WERI-Rb-1 (cell line): Measurements from ENCODE around the gene PSTPIP1.

Experiments
- DNase-seq: peaks from one replicate; pipeline ENCODE4 v3.0.0-alpha.2; 2020
- H3K27ac ChIP-seq: fragments of 250-450 bp; sonication (Bioruptor Pico); 2 replicates; pipeline ENCODE4 v1.5.1; 2020; ENCODE audit warnings: mild to moderate bottlenecking, moderate library complexity
- H3K27me3 ChIP-seq: fragments of 250-450 bp; sonication (Bioruptor Pico); 2 replicates; pipeline ENCODE4 v1.5.1; 2021; ENCODE audit warnings: mild to moderate bottlenecking, low read depth, moderate library complexity; ENCODE audit not compliant: insufficient read depth, severe bottlenecking
- H3K36me3 ChIP-seq: fragments of 250-450 bp; sonication (Bioruptor Pico); 2 replicates; pipeline ENCODE4 v1.5.1; 2020; ENCODE audit warnings: mild to moderate bottlenecking, moderate library complexity
- H3K4me3 ChIP-seq: 2 replicates; pipeline ENCODE4 v1.5.1; 2011; ENCODE audit warnings: low read depth, mild to moderate bottlenecking, control low read depth, low read length
- H3K9me3 ChIP-seq: fragments of 250-450 bp; sonication (Bioruptor Pico); 2 replicates; pipeline ENCODE4 v1.5.1; 2021; ENCODE audit warnings: mild to moderate bottlenecking, moderate library complexity; ENCODE audit not compliant: severe bottlenecking
- TF ChIP-seq, protein P1 (sequence below): IDR thresholded peaks from 2 replicates; pipeline ENCODE4 v1.5.1; 2011; ENCODE audit warnings: low read depth, mild to moderate bottlenecking, control low read depth, inconsistent platforms, low read length

Gene PSTPIP1

DNA sequence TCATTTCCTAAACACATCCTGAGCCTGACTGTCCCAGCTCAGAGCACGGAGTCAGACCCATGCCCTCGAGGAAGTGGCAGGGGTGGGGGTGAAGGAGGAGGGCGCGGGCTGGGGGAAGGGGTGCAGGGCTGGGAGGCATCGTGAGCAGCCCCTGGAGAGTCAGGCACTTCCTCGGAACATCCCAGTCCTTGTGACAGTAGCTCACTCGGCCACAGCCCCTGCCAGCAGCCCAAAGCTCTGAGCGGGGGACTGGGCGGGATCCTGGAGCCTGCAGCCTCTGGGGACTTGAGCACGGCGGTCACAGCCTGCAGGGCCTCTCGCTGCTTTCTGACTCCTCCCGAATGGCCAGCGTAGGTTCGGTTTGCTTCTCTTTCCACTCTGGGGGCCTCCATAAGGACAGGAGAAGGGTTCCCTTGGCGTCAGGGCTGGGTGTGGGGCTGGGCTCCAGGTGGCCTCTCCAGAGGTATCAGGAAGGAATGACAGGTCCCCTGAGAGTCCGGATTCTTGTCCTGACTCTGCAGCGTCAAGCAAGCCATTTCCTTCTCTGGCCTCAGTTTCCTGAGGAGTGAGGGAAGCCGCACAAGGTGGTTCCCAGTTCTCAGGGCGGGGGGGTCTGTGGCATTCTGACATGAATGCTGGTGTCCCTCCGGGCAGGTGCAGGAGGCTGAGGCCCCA is 20.9 kb downstream of the PSTPIP1 start:
- Histone ChIP-seq H3K9me3 (no peaks in the 10 kb centered on the region), H3K36me3 (no peaks in the 10 kb centered on the region), H3K27ac (no peak overlapping the region), H3K27me3 (no peaks in the 10 kb centered on the region), H3K4me3 (no peak overlapping the region)
- no peak for DNase-seq
- TF ChIP-seq, protein P1, sequence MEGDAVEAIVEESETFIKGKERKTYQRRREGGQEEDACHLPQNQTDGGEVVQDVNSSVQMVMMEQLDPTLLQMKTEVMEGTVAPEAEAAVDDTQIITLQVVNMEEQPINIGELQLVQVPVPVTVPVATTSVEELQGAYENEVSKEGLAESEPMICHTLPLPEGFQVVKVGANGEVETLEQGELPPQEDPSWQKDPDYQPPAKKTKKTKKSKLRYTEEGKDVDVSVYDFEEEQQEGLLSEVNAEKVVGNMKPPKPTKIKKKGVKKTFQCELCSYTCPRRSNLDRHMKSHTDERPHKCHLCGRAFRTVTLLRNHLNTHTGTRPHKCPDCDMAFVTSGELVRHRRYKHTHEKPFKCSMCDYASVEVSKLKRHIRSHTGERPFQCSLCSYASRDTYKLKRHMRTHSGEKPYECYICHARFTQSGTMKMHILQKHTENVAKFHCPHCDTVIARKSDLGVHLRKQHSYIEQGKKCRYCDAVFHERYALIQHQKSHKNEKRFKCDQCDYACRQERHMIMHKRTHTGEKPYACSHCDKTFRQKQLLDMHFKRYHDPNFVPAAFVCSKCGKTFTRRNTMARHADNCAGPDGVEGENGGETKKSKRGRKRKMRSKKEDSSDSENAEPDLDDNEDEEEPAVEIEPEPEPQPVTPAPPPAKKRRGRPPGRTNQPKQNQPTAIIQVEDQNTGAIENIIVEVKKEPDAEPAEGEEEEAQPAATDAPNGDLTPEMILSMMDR, result no peak

DNA sequence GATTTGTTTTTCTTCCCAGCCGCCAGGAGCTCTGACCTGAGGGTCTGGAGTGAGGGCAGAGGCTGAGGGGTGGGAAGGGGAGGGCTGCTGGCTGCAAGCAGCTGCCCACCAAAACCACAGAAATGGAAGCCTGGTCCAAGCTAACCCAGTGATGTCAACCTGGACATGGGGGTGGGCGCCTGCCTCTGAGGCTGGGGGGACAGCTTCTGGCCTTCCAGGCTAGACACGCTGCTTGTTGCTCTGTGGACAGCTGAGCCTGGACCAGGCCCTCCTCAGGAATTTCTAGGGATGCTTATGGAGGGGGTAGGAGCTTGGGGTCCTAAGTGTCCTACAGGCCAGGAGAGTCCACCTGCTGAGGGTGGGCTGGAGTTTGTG is 21.4 kb downstream of the PSTPIP1 start:
- no peaks in the 10 kb centered on the region for H3K36me3 ChIP-seq
- DNase-seq, result no peak
- H3K9me3 ChIP-seq, result no peaks in the 10 kb centered on the region
- TF ChIP-seq, protein P1, result no peak
- H3K27me3 ChIP-seq, result no peaks in the 10 kb centered on the region
- H3K4me3 ChIP-seq, result no peak overlapping the region
- H3K27ac ChIP-seq, result no peak overlapping the region

DNA sequence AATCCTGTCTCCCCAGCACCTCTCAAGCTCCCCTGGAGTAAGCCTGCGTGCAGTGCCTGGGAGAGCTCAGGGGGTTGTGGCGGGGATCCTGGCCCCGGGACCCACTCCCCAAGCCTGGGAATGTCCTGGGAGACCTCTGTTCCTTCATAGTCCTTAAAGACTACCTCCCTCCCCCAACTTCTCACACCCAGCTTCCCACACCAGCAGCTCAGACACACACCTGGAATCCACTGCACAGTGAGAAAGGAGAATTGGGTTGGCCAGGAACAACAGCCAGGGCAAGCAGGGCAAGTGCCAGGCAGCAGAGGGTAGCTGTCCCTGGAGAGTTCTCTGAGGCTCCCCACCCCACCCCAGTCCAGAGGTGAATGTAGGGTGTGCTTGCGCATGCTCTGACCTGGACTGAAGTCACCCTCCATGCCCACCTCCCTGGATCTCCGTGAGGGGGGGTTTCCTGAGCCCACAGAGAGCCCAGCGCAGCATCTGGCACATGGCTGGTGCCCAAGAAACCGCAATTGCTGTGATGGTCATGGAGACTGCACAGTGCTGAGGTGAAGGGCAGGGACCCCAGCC is 22.2 kb downstream of the PSTPIP1 start:
- Histone ChIP-seq H3K9me3 (no peaks in the 10 kb centered on the region), H3K4me3 (no peak overlapping the region), H3K27me3 (no peaks in the 10 kb centered on the region), H3K36me3 (no peaks in the 10 kb centered on the region), H3K27ac (no peak overlapping the region)
- DNase-seq, result no peak
- TF ChIP-seq, protein P1, result no peak

DNA sequence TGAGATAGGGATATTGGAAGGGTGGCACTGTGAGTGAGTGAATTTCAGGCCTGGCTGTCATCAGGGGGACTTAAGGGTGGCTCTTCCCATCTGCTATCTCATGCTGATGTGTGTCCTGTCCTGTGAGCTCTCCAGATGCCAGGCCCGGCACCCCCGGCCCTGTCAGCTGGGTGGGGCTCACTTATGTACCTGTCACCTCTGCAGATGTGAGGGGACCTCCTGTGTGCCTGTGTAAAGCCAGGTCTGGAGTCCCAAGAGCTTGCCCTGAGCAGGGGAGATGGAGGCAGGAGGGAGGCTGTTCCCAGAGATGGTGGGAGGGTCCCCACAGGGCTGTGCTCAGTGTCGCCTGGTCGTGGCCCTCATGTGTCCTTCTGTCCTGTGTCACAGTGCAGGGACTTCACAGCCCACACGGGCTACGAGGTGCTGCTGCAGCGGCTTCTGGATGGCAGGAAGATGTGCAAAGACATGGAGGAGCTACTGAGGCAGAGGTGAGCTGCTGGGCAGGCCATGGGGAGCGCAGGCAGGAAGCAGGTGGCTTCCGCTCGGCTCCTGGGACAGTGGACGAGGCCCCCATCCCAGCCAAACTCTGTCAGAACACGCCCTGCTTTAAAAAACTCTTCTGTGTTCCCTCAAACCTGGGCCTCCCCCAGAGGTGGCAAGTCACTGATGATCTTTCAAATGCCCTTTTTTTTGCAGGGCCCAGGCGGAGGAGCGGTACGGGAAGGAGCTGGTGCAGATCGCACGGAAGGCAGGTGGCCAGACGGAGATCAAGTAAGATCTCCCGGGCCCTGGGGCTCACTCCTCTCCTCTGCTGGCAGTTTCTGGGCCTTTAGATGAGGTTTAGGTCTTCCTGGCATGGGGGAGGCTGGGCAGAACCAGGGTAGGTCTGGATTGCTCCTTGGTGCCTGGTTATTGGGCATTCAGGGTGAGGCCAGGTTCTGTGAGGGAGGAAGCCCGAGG is 23.1 kb downstream of the PSTPIP1 start:
- TF ChIP-seq, protein P1, result no peak
- Histone ChIP-seq H3K36me3 (no peaks in the 10 kb centered on the region), H3K4me3 (no peak overlapping the region), H3K27ac (no peak overlapping the region), H3K27me3 (no peaks in the 10 kb centered on the region), H3K9me3 (no peaks in the 10 kb centered on the region)
- DNase-seq, result no peak

DNA sequence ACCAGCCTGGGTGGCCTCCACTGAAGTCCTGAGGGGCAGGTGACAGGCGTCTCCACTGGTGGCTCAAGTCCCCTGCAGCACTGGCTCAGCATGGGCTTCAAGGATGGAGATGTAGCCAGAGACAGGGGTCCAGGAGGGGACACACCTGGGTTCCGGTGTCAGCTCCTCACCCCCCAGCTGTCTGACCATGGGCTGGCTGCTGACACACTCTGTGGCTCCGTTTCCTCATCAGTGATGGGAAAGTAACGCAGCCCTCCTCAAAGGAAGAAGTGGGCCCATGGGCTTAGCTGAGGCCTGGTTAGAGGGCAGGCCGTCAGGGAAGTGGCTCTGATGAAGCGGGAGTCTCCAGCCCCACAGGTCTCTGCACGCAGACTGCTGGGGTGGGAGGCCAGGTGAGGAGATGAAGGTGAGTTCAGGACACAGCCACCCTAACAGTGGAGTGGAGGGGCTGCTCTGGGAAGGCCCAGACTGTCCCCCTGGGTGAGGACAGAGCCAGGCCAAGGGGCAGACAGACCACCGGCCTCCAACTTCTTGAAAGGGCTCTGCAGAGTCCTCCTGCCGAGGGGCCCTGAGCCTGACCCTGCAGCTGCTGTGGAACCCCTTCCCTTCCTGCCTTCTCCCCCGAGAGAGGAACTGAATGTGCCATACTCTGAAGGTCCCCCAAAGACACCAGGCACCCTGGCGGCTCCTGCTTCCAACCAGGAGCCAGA is 24.0 kb downstream of the PSTPIP1 start:
- TF ChIP-seq, protein P1, result no peak
- H3K27me3 ChIP-seq, result no peaks in the 10 kb centered on the region
- no peaks in the 10 kb centered on the region for H3K9me3 ChIP-seq
- DNase-seq, result no peak
- H3K4me3 ChIP-seq, result no peak overlapping the region
- no peak overlapping the region for H3K27ac ChIP-seq
- H3K36me3 ChIP-seq, result no peaks in the 10 kb centered on the region
